Measurements from ENCODE around the gene PIGU. TPM values are rescaled to one million over a fixed set of nuclear protein-coding genes. Genes with fewer than 3 reads are reported as not detected.

PIGU gene
- total and polyA plus RNA-seq, 2 of the 13 experiments (the other 11 are each of a cell fraction or from before 2014, with no cell fraction given), result 45.5 to 231 TPM

DNA sequence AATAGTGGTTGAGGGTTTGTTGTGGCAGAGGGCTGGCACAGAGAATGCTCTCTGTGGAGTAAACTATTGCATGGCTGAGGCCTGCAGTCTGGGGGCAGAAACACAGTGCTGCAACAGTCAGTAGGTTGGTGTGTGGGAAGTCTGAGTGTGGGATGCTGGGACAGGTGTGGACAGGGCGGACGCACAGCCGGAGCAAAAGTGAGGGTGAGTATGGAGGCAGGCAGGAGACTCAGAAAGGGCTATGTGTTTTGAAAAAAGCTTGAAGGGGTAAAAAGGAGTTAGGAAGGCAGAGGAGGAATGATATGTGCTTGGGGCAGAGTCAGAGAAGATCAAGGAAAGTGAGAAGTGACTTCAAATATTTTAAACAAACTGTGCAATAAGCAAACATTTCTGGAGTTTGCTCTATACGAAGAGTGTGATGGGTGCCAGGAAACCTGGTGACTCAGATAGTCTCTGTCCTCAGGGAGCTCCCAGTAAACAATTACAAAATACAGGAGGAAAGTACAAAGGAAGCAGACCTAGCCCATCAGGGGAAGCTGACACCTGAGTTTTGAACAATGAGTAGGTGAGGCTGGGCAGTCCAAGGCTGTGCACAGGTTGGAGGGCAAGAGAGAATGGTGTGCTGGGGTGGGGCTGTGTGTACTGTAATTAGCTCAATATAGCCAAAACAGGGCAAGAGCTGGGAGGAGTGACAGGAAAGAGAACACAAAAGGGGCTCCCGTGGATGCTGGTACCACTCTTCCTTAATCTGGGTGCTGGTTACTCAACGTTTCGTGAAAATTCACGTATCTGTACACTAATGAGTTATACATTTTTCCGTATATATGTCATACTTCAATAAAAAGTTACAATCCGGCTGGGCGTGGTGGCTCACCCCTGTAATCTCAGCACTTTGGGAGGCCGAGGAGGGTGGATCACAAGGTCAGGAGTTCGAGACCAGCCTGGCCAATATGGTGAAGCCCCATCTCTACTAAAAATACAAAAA lies 55.2 kb downstream of the PIGU start (continued):
- TF ChIP-seq, protein P1, sequence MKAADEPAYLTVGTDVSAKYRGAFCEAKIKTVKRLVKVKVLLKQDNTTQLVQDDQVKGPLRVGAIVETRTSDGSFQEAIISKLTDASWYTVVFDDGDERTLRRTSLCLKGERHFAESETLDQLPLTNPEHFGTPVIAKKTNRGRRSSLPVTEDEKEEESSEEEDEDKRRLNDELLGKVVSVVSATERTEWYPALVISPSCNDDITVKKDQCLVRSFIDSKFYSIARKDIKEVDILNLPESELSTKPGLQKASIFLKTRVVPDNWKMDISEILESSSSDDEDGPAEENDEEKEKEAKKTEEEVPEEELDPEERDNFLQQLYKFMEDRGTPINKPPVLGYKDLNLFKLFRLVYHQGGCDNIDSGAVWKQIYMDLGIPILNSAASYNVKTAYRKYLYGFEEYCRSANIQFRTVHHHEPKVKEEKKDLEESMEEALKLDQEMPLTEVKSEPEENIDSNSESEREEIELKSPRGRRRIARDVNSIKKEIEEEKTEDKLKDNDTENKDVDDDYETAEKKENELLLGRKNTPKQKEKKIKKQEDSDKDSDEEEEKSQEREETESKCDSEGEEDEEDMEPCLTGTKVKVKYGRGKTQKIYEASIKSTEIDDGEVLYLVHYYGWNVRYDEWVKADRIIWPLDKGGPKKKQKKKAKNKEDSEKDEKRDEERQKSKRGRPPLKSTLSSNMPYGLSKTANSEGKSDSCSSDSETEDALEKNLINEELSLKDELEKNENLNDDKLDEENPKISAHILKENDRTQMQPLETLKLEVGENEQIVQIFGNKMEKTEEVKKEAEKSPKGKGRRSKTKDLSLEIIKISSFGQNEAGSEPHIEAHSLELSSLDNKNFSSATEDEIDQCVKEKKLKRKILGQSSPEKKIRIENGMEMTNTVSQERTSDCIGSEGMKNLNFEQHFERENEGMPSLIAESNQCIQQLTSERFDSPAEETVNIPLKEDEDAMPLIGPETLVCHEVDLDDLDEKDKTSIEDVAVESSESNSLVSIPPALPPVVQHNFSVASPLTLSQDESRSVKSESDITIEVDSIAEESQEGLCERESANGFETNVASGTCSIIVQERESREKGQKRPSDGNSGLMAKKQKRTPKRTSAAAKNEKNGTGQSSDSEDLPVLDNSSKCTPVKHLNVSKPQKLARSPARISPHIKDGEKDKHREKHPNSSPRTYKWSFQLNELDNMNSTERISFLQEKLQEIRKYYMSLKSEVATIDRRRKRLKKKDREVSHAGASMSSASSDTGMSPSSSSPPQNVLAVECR (CRISPR knock-in tag; IDR thresholded peaks at IDR 0.05; ENCODE audit: borderline replicate concordance), result peak; percentile 78; the same call in 1 of the 2 replicates
- TF ChIP-seq PHF21A (CRISPR knock-in tag; IDR thresholded peaks at IDR 0.05) (peak; percentile 98), ZNF614 (CRISPR knock-in tag; IDR thresholded peaks at IDR 0.05; ENCODE audit: borderline replicate concordance) (peak; percentile 95), TSC22D2 (CRISPR knock-in tag; IDR thresholded peaks at IDR 0.05; ENCODE audit: borderline replicate concordance) (peak; percentile 64; the same call in 1 of the 2 replicates), JUNB (CRISPR knock-in tag; IDR thresholded peaks at IDR 0.05; ENCODE audit: borderline replicate concordance) (peak; percentile 100), PTBP1 (IDR thresholded peaks at IDR 0.05; ENCODE audit: low read depth, low read length, poor library complexity, severe bottlenecking) (no peak), NFIC (IDR thresholded peaks at IDR 0.05; ENCODE audit: low read length) (peak; percentile 98), SALL1 (CRISPR knock-in tag; IDR thresholded peaks at IDR 0.05) (peak; percentile 94), ZNF207 (IDR thresholded peaks at IDR 0.05; ENCODE audit: borderline replicate concordance) (no peak), ZSCAN31 (CRISPR knock-in tag; IDR thresholded peaks at IDR 0.05; ENCODE audit: low read depth) (peak; percentile 90), ATF4 (CRISPR knock-in tag; IDR thresholded peaks at IDR 0.05) (peak in 1 of 2 experiments; percentile 94; a peak in 2 of 4 replicates), HNRNPL (IDR thresholded peaks at IDR 0.05; ENCODE audit: low read depth, low read length) (no peak), ZNF274 (CRISPR knock-in tag; IDR thresholded peaks at IDR 0.05) (peak; percentile 51; the same call in 1 of the 2 replicates), ZNF17 (CRISPR knock-in tag; IDR thresholded peaks at IDR 0.05) (no peak), PHF8 (CRISPR knock-in tag; IDR thresholded peaks at IDR 0.05) (no peak; the same call in none of the 2 replicates), CHD4 (IDR thresholded peaks at IDR 0.05; ENCODE audit: borderline replicate concordance, low read length) (peak; percentile 17; the same call in 1 of the 2 replicates), ZNF598 (CRISPR knock-in tag; IDR thresholded peaks at IDR 0.05; ENCODE audit: borderline replicate concordance) (peak; percentile 78), ATF1 (CRISPR knock-in tag; IDR thresholded peaks at IDR 0.05) (peak; percentile 68), ZNF343 (CRISPR knock-in tag; IDR thresholded peaks at IDR 0.05) (no peak; the same call in 1 of the 2 replicates), NR2C2 (CRISPR knock-in tag; IDR thresholded peaks at IDR 0.05; ENCODE audit: borderline replicate concordance) (peak; percentile 80; the same call in 1 of the 2 replicates), SRSF1 (optimal IDR thresholded peaks at IDR 0.05; ENCODE audit: low read depth, low read length) (no peak), ZNF850 (CRISPR knock-in tag; conservative IDR thresholded peaks at IDR 0.05) (no peak; the same call in 1 of the 2 replicates), KLF12 (CRISPR knock-in tag; IDR thresholded peaks at IDR 0.05; ENCODE audit: borderline replicate concordance) (peak; percentile 97), MAFF (IDR thresholded peaks at IDR 0.05; ENCODE audit: low read depth, low read length) (peak; percentile 26; the same call in 1 of the 2 replicates), ZNF543 (CRISPR knock-in tag; IDR thresholded peaks at IDR 0.05) (peak; percentile 89)
